K562 (cell line): ENCODE measurements around the gene GPR32. TPM values are rescaled to one million over a fixed set of nuclear protein-coding genes. Genes with fewer than 3 reads are reported as not detected.
A peak's percentile ranks its signal among the peaks of the same experiment; 100 is the strongest.

ENCODE experiments used
- ARNT ChIP-seq, 2 experiments: fragments of 450-650 bp; IDR thresholded peaks; 2 replicates each; pipeline ENCODE4 v1.6.1; 2016; ENCODE audit warnings: mild to moderate bottlenecking in 1 of 2
- BMI1 ChIP-seq: fragments of 150-350 bp; IDR thresholded peaks from 2 replicates; pipeline ENCODE4 v1.6.1; 2014; ENCODE audit warnings: low read length
- CEBPB ChIP-seq: fragments of 450-650 bp; IDR thresholded peaks from 2 replicates; pipeline ENCODE4 v1.6.1; 2016; ENCODE audit warnings: missing genetic modification characterization, missing compliant biosample characterization
- CSDE1 ChIP-seq, 2 experiments: fragments of 450-650 bp; IDR thresholded peaks; 2 replicates each; pipeline ENCODE4 v1.6.1; 2016; ENCODE audit warnings: mild to moderate bottlenecking in 1 of 2
- HDGF ChIP-seq: fragments of 450-650 bp; IDR thresholded peaks from 2 replicates; pipeline ENCODE4 v1.6.1; 2016
- HNRNPK ChIP-seq: fragments of 200-400 bp; formaldehyde crosslinking; IDR thresholded peaks from one replicate; pipeline ENCODE4 v1.6.1; 2018; ENCODE audit warnings: mild to moderate bottlenecking, low read depth, low read length; ENCODE audit not compliant: poor library complexity, severe bottlenecking
- MTA3 ChIP-seq: fragments of 450-650 bp; formaldehyde crosslinking; IDR thresholded peaks from 2 replicates; pipeline ENCODE4 v1.6.1; 2017; ENCODE audit warnings: mild to moderate bottlenecking, borderline replicate concordance
- NR2C1 ChIP-seq, 2 experiments: fragments of 450-650 bp; IDR thresholded peaks; 2 replicates each; pipeline ENCODE4 v1.6.1; 2017; ENCODE audit warnings: mild to moderate bottlenecking in 2 of 2, antibody characterized with exemption in 1 of 2, inconsistent platforms in 1 of 2, missing compliant biosample characterization in 1 of 2, missing genetic modification characterization in 1 of 2
- RFX1 ChIP-seq: fragments of 450-650 bp; IDR thresholded peaks from 2 replicates; pipeline ENCODE4 v1.6.1; 2016; ENCODE audit warnings: mild to moderate bottlenecking, moderate library complexity
- SP1 ChIP-seq: sonication (generic); formaldehyde crosslinking; IDR thresholded peaks from 2 replicates; pipeline ENCODE4 v1.8.1; 2022; ENCODE audit warnings: mild to moderate bottlenecking, missing genetic modification reagents
- TEAD4 ChIP-seq, 2 experiments: sonication (generic) in 1 of 2; formaldehyde crosslinking in 1 of 2; IDR thresholded peaks; 2 replicates each; pipeline versions ENCODE4 v1.6.1 to v1.8.0; 2012 to 2022; ENCODE audit warnings: borderline replicate concordance in 1 of 2, inconsistent platforms in 1 of 2, low read length in 1 of 2, mild to moderate bottlenecking in 1 of 2, missing genetic modification reagents in 1 of 2
- ZBED1 ChIP-seq: IDR thresholded peaks from 2 replicates; pipeline ENCODE4 v1.6.1; 2014
- ZNF175 ChIP-seq: fragments of 200-800 bp; sonication (Bioruptor generic); IDR thresholded peaks from 2 replicates; pipeline ENCODE4 v1.6.1; 2016; ENCODE audit warnings: low read depth, mild to moderate bottlenecking, missing genetic modification characterization, missing compliant biosample characterization
- polyA plus RNA-seq, 8 experiments: library from polyadenylated mRNA; depleted of rRNA in 4 of 8; stranded (reverse) in 5 of 8; unstranded in 3 of 8; fragments of >200 nt; fragmentation: Nextera tagmentation in 2 of 8; fragmentation: Illumina TruSeq in 1 of 8; extraction: Ambion mirVana in 2 of 8; extraction: Trizol in 1 of 8; gene quantifications; 2 replicates each; pipeline versions ENCODE4 v1.2.1 to v1.2.3, GENCODE V29; 2011 to 2014; ENCODE audit warnings: inconsistent platforms in 1 of 8, missing spikeins in 1 of 8
- total RNA-seq, 7 experiments: library from RNA; depleted of rRNA in 6 of 7; stranded (reverse); fragments of >200 nt in 6 of 7; fragmentation: Illumina TruSeq in 2 of 7; extraction: Trizol in 2 of 7; gene quantifications; 2 replicates each; pipeline versions ENCODE4 v1.2.1 to v1.2.3, GENCODE V29; 2011 to 2021; ENCODE audit warnings: low replicate concordance in 1 of 7
- TF ChIP-seq, protein P1 (sequence below): sonication (generic); IDR thresholded peaks from 2 replicates; pipeline ENCODE4 v1.6.1; 2016
- TF ChIP-seq, protein P2 (sequence below): fragments of 250-450 bp; sonication (Bioruptor Pico); IDR thresholded peaks from 2 replicates; pipeline ENCODE4 v1.5.0; 2021
- TF ChIP-seq, protein P3 (sequence below), 2 experiments: IDR thresholded peaks in 1 of 2; conservative IDR thresholded peaks in 1 of 2; 2 replicates each; pipeline ENCODE4 v1.6.1; 2016; ENCODE audit warnings: low read depth in 2 of 2, mild to moderate bottlenecking in 1 of 2, missing compliant biosample characterization in 1 of 2, missing genetic modification characterization in 1 of 2, moderate library complexity in 1 of 2
- TF ChIP-seq, protein P4 (sequence below): fragments of 250-450 bp; sonication (Bioruptor Pico); IDR thresholded peaks from 2 replicates; pipeline ENCODE4 v1.5.0; 2021; ENCODE audit warnings: mild to moderate bottlenecking, moderate library complexity
- TF ChIP-seq, protein P5 (sequence below): fragments of 200-800 bp; sonication (Bioruptor generic); IDR thresholded peaks from 2 replicates; pipeline ENCODE4 v1.6.1; 2017; ENCODE audit warnings: missing genetic modification characterization, missing compliant biosample characterization

GPR32 gene
- total and polyA plus RNA-seq, 9 of the 15 experiments (the other 6 are each of a cell fraction or from before 2014, with no cell fraction given) = not detected

DNA sequence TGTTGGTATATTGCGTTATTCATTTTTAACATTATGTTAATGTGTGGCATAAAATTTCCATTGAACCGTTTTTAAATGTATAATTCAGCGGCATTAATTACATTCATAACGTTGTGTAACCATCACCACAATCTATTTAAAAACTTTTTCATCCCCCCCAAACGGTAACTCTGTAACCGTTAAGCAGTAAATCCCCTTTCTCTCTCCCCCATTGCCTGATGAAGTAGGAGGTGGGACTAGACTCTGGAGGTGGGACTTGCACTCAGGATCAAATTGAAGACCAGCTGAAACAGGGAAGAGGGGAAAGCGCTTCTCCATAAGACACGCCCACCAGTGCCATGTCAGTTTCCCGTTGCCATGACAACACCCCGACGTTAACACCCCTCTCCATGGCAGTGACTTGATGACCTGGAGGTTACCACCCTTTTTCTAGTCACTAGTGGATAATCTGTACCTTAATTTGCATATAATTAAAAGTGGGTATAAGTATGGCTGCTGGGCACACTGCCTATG lies 30.3 kb upstream of the GPR32 start (continued):
- TF ChIP-seq ZNF175 (CRISPR knock-in tag) = no peak
- no peak for TF ChIP-seq ZBED1
- TF ChIP-seq HNRNPK = no peak
- 0 out of 2 replicates have a peak, but pooled peaks have one; percentile 16 for TF ChIP-seq HDGF
- TF ChIP-seq, protein P1, sequence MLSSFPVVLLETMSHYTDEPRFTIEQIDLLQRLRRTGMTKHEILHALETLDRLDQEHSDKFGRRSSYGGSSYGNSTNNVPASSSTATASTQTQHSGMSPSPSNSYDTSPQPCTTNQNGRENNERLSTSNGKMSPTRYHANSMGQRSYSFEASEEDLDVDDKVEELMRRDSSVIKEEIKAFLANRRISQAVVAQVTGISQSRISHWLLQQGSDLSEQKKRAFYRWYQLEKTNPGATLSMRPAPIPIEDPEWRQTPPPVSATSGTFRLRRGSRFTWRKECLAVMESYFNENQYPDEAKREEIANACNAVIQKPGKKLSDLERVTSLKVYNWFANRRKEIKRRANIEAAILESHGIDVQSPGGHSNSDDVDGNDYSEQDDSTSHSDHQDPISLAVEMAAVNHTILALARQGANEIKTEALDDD = peak; percentile 84
- no peak for TF ChIP-seq MTA3
- peak; percentile 97 for TF ChIP-seq BMI1
- no peak for TF ChIP-seq TEAD4 (IDR thresholded peaks at IDR 0.05; ENCODE audit: low read length)
- no peak for TF ChIP-seq TEAD4 (CRISPR knock-in tag; IDR thresholded peaks at IDR 0.05; ENCODE audit: borderline replicate concordance)
- TF ChIP-seq, protein P2, sequence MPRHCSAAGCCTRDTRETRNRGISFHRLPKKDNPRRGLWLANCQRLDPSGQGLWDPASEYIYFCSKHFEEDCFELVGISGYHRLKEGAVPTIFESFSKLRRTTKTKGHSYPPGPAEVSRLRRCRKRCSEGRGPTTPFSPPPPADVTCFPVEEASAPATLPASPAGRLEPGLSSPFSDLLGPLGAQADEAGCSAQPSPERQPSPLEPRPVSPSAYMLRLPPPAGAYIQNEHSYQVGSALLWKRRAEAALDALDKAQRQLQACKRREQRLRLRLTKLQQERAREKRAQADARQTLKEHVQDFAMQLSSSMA (CRISPR knock-in tag) = no peak
- peak; percentile 100 for TF ChIP-seq RFX1
- TF ChIP-seq, protein P3, sequence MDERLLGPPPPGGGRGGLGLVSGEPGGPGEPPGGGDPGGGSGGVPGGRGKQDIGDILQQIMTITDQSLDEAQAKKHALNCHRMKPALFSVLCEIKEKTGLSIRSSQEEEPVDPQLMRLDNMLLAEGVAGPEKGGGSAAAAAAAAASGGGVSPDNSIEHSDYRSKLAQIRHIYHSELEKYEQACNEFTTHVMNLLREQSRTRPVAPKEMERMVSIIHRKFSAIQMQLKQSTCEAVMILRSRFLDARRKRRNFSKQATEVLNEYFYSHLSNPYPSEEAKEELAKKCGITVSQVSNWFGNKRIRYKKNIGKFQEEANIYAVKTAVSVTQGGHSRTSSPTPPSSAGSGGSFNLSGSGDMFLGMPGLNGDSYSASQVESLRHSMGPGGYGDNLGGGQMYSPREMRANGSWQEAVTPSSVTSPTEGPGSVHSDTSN (CRISPR knock-in tag; IDR thresholded peaks at IDR 0.05; ENCODE audit: low read depth) = 0 out of 2 replicates have a peak, but pooled peaks have one; percentile 32
- TF ChIP-seq, protein P3 (tag; conservative IDR thresholded peaks at IDR 0.05; ENCODE audit: low read depth) = peak; percentile 77
- no peak for TF ChIP-seq ARNT (IDR thresholded peaks at IDR 0.05)
- TF ChIP-seq CEBPB (tag) = peak; percentile 31; the same call in 1 of the 2 replicates
- no peak for TF ChIP-seq NR2C1 (IDR thresholded peaks at IDR 0.05)
- TF ChIP-seq NR2C1 (tag; IDR thresholded peaks at IDR 0.05) = 0 out of 2 replicates have a peak, but pooled peaks have one; percentile 20
- 0 out of 2 replicates have a peak, but pooled peaks have one; percentile 40 for TF ChIP-seq SP1 (CRISPR knock-in tag)
- TF ChIP-seq, protein P4, sequence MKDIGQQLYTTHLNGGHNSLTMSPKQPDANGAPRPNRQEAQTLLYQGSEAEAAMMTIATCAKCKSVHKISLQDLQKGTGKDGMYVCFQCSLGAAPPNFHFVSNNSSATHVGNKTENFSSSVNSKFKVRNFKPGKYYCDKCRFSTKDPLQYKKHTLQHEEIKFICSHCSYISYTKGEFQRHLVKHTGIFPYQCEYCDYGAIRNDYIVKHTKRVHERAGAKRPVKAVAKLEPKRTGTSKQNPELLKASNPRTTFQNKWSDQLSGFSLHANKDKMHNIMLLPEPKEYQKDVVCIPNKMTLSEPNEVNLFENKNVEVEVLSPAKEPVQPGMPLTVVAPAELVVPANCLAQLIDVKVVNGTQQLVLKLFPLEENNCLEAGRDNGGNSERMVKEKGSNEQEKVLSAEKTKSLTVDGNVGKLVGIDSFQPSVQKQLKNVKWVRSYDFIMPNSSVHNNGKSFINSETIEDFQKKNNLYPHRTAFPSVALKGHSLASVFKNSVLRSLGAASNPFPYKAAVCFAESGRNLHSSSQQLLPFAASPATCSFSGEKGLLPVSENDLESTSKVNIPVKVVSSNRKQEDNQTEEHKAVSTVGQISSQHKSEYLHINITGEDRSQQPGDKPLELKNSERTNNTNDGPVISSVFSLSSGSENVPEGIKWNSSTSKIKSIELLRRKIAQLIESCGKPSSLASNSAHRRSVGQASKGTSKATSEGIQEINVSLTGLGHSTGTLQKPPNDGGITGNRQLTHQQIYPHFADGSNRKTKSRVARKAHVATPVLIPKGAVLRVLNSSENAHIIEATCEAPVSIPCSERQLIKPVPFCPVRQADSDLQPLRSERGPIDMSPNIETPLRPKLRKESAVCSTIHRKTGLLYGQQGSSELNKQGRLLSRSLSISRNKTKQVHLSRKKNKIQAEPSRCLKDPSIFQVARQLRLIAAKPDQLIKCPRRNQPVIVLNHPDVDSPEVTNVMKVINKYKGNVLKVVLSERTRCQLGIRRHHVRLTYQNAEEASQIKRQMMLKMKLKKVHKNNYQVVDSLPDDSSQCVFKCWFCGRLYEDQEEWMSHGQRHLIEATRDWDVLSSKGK (CRISPR knock-in tag) = no peak
- TF ChIP-seq, protein P5, sequence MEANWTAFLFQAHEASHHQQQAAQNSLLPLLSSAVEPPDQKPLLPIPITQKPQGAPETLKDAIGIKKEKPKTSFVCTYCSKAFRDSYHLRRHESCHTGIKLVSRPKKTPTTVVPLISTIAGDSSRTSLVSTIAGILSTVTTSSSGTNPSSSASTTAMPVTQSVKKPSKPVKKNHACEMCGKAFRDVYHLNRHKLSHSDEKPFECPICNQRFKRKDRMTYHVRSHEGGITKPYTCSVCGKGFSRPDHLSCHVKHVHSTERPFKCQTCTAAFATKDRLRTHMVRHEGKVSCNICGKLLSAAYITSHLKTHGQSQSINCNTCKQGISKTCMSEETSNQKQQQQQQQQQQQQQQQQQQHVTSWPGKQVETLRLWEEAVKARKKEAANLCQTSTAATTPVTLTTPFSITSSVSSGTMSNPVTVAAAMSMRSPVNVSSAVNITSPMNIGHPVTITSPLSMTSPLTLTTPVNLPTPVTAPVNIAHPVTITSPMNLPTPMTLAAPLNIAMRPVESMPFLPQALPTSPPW = 0 out of 2 replicates have a peak, but pooled peaks have one; percentile 14
- peak in 1 of 2 experiments; percentile 98; a peak in 2 of 4 replicates for TF ChIP-seq CSDE1 (IDR thresholded peaks at IDR 0.05)
